NCI-H510A (cell line): ENCODE results near the gene GRN.
"Not testable (repeated sequence)": the region's sequence is repeated elsewhere in the genome, so short reads cannot be mapped to it uniquely, and the experiment has no call there.

Experiments
- DNase-seq: peaks from one replicate; lab custom pipeline; 2025; lab: John Stamatoyannopoulos, UW

The GRN gene

DNA sequence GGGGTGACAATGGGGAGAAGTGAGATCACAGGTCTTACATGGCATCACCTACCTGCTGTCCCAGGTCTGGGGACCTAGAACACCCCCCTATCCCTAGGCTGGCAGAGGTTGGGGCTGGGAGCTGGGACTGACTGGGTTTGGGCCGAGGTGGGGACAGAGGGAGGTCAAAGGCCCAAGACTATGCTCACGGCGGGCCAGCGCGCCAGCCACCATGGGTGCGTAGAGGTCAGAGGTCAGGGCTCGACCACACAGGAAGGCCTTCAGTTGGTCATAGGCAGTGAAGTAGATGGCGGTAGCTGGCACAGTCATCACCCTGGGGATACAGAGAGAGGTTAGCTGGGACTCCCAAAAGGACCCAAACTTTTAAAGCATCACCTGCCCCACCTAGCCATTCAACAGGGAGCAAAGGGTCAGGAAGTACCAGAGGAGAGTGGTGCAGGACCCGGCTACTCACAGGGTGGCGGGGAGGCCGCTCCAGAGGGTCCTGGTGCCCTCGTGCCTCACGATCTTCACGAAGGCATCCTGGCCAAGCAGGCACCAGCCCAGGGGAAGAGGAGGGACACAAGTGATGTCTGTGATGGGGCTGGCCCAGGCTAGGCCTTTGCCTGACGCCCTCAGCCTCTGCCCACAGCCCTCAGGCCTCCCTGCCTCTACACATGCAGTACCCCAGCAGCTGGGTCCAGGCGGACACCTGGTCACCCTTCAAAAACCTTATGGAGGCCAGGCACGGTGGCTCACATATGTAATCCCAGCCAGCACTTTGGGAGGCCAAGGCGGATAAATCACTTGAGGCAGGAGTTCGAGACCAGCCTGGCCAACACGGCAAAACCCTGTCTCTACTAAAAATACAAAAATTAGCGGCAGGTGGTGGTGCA is 23.6 kb upstream of the GRN start:
- DNase-seq, result no peak

DNA sequence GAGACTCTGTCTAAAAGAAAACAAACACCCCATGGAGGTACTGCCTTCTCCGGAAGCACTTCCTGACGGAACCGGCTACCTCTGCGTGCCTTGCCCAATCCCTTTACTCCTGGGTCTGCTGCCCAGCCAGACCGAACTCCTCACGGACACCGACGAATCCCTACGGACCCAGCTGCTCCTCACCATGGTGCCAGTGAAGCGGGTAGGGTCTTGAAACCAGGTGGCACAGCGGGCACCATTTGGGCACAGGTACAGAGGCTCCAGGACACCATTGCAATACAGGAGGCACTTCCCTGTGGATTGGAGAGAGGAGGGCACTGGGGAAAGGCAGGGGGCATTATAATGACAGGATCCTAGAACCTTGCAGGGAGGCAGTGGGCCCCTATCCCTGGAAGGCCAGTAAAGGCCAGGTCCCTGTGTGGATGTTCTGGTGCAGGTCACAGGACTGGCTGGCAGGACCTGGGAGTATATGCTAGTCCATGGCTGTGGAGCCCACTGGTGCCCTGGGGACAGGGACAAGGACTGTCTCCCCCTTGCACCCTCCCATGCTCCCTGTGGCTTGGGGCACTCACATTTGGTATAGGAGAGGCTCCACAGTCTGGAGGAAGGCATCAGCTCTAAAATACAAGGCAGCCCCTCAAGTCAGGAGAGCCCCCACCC is 22.7 kb upstream of the GRN start:
- DNase-seq, result no peak

DNA sequence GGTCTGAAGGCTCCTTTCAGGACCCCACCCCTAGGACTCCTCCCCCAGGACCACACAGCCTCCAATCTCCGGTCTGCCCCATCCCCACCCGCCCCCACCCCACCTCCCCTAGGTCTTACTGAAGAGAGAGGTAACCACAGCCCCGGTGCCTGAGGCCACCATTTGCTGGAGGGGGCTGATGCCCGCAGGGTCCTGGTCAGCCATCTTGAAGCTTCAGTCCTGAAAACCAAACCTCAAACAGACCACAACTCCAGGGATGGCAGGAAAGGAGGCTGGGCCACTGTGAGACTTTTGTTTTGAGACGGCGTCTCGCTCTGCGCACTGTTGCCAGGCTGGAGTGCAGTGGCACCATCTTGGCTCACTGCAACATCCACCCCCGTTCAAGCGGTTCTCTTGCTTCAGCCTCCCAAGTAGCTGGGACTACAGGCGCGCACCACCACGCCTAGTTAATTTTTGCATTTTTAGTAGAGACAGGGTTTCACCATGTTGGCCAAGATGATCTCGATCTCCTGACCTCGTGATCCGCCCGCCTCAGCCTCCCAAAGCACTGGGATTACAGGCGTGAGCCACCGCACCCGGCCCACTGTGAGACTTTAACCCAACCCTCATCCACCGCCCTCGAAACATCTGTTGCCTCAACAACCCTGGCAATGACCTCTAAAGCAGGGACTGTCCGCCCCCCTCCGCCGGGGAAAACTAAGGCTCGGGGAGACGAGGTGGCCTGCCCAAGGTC is 21.6 kb upstream of the GRN start:
- DNase-seq, result no peak

DNA sequence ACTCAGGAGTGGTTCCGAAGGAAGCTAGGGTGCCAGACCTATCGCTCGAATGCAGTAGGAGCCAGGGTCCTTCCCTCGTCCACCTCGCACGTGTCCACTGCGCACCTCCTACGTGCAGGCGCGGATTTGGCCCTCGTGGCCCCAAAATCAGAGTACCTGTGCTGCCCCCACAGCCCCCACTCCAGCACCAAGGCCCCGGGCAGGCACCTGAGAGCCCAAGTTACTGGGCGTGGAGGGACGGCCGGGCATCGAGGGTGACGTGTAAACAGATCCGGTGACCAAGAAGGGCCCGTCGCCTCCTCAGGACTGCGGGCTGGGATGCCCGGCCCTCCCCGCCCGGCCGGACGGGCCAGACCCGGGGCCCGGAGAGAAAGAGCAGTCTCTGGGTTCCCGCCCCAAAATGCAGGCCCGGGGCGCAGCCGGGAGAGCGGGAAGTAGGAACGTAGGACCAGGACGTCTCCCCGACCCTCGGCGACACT is 21.0 kb upstream of the GRN start:
- no peak for DNase-seq

DNA sequence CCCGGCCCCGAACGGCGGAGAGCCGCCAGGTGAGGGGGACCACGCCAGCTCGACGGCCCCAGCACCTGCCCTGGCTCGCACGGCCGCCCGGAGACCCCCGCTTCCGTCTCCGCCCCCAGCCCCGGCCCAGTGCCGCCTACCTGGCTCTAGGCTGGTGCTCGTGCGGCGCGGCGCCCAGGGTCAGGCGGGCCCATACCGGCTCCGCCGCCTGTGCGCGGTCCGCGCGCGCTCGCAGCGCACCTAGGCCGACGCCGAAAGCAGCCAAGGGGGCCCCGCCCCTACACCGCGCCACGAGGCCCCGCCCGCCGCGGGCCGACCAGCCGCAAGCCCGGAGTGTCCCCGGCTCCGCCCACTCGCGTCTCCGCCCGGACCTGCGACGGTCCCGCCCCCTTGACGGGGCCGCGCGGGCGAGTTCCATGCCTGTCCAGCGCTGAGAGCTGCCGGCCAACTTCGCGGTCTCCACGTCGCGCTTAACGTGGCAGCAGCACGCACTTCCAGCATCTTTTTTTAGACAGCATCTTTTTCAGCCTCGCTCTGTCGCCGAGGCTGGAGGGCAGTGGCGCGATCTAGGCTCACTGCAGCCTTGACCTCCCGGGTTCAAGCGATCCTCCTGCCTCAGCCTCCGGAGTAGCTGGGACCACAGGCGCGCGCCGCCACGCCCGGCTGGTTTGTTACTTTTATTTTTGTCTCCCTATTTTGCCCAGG is 20.4 kb upstream of the GRN start, which contains the start of gene SLC25A39:
SLC25A39 (minus strand) TSS at position 253 of the 705 bp plus-strand sequence. CDS start 1,261 bp downstream, outside the sequence.
- DNase-seq, result peak; percentile 81

DNA sequence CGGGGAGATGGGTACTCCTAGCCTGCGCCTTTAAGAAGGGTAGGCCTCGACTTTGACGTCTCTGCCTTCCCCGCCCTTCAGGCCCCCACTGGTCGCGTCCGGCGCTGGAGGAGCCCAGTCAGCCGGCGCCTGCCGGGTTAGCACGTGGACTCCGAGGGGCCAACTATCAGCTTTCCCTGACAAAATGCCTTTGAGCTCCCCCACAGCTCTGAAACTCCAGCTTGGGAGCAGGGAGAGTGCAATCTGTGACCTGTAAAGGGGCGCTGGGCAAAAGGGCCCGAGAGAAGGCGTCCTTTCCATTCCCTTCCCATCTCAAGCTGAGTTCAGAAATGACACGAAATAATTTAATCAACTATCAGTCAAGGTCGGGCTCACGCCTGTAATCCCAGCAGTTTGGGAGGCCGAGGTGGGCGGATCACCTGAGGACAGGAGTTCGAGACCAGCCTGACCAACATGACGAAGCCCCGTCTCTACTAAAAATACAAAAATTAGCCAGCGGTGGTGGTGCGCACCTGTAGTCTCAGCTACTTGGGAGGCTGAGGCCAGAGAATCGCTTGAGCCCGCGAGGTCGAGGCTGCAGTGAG is 18.1 kb upstream of the GRN start:
- DNase-seq, result peak; percentile 60

DNA sequence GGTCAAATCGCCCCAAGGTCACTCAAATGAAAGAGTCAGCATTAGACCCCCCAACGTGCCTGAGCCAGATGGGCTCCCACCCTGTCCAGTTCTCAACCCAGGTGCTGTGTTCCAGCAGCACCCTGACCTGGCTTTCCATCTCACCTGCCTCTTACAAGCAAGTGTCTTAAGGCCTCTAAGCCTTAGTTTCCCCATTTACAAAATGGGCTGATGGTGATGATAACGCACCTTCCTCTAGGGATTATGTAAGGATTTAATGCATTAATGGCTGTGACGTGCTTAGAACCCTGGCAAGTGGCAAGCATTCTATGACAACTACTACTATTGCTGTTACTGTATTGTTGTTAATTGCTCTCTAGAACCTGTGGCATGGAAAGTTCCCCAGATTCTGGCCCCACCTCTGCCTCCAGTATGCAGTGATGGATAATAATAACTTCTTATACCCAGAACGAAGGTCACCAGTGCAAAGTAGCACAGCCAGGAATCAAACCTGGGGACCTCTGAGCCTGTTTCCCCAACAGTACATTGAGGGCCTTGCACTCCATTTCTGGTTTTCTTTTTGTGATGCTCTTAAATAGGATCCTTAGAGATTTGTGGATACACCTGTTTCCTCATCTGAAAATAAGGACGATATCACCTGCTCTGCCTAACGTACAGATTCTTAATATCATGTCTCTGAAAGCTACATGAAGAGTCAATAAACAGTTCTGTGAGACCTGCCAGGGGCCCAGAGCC is 17.2 kb upstream of the GRN start:
- no peak for DNase-seq

DNA sequence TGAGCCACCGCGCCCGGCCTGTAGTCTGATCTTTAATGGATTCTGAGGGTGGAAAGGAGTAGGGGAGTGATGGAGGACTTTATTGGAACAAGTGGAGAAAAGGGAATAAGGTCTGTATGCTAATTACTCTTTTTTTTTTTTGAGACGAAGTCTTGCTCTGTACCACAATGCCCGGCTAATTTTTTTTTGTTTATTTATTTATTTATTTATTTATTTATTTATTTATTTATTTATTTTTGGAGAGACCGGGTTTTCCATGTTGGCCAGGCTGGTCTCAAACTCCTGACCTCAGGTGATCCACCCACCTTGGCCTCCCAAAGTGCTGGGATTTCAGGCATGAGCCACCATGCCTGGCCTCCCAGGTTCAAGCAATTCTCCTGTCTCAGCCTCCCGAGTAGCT is 15.6 kb upstream of the GRN start:
- DNase-seq, result not testable (repeated sequence)

DNA sequence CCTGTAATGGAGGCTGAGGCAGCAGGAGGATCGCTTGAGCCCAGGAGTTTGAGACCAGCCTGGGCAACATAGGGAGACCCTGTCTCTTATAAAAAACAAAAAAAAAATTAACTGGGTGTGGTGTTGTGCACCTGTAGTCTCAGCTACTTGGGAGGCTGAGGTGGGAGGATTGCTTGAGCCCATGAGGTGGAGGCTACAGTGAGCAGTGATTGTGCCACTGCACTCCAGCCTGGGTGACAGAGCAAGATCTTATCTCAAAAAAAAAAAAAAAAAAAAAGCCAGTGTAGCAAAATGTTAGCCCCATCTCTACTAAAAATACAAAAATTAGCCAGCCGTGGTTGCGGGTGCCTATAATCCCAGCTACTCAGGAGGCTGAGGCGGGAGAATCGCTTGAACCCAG is 14.8 kb upstream of the GRN start:
- DNase-seq, result not testable (repeated sequence)

DNA sequence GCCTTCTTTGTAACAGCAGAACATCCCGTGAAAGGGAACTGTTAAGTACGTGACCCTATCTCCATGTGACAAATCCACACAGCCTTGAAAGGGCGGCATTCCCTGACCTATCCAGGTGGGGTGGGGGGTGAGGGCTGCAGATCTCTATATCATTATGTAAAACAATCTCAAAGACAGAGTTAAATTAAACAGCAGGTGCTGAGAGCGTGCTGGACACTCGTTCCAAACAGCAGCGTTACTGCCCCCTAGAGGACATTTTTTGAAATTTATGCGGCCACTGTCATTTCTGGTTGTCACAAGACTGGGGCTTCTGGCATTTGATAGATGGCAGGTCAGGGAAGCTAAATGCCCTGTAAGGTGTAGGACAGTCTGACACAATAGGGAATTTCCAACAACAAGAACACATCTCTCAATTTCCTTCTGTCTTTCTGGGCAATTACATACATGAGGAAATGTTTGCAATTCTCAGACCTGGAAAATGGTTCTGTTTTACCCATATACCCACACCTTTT is 13.8 kb upstream of the GRN start:
- DNase-seq, result peak; percentile 46

DNA sequence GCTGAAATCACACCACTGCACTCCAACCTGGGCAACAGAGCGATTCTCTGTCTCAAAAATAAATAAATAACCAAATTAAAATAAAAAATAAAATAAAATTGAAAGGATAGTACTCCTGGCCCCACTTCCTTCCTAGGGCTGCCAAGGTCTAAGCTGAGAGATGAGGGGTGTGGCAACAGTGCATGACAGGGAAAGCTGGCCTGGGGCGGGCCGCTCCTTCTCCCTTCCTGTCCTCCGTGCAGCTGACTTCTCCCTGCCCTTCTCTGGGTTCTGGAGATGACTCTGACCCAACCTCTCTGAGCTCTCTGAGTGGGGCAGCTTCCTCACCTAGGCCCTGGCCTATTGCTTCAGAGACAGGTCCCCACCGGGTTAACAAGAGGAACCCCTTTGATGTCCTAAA is 11.7 kb upstream of the GRN start:
- DNase-seq, result no peak

DNA sequence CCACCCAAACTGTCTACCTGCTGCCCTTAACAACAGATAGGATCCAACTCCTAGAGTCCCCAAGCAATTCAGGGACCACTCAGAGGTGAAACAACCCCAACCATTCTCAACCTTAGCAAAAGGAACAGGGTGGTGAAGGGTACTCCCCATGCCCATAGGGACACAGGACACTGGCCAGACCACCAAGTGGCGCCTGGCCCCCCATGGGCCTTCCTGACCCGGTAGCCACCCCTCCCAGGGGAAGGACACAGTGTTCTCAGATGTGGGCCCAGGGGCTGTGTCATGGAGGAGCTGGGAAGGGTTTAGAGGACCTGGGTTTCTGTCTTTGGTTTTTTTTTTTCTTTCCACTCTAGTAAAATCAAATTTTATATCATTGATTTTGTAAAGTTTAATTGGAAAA is 10.8 kb upstream of the GRN start:
- DNase-seq, result no peak

DNA sequence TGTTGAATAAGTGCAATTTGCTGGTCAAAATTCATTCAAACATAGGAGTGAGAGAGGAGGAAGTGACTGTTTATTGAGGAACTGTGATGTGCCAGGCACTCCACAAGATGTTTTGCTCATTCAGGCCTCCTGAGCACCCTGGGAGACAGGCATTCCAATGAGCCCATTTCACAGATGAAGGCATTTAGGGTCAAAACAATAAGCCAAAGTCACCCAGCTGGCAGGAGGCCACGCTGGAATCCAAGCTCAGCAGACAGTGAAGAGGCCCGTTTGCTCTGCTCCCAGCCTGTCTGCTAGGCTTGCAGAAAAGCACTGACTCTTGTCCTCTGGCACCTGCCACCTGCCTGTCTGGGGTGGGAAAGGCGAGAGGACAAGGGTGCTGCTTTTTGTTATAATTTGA is 10.4 kb upstream of the GRN start:
- DNase-seq, result no peak

DNA sequence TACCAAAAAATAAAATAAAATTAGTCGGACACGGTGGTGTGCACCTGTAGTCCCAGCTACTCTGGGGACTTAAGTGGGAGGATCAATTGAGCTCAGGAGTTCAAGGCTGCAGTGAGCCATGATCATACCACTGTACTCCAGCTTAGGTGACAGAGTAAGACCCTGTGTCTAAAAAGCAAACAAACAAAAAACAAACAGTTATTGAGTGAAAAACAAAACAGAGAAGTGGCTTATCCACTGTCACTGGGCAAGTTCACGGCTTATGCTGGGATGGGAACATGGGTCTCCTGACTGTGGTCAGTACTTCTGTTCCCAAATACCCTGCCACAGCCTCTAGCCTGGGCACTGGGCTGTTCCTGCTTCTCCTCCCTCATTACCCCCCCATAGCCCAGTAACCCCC is 9.5 kb upstream of the GRN start:
- DNase-seq, result no peak

DNA sequence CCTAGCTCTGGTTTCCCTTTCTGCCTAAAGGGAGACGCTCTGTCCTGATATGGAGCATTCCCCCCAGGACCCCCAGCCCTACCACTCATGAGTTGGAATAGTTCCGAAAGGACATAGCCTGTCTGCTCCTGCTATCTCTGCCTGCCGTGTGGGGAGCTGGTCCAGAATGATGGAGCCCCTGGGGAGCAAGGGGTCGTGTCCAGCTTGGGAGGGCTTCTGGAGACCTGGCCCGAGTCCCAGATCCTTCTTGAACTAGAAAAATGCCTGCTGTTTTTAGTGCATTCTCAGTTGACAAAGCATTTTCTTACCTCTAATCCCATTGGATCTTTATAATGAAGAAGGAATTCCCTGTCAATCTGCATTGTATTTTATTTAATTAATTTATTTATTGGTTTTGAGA is 9.1 kb upstream of the GRN start:
- no peak for DNase-seq

DNA sequence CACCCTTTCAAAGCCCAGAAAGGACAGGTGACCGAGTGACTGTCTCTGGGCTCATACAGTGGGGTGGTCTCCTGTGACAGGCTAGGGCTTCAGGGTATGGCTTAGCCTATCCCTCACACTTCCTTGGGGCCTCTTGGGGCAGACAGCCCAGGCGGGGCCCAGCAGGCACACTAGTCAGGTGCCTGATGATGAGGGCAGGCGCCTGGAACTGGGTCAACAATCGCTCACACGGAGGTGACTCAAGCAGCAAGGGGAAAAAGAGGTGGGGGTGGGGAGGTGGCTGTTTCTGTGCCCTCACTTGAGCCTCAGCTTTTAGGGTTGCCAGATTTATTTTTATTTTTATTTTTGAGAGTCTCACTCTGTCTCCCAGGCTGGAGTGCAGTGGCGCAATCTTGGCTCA is 6.4 kb upstream of the GRN start:
- DNase-seq, result no peak

DNA sequence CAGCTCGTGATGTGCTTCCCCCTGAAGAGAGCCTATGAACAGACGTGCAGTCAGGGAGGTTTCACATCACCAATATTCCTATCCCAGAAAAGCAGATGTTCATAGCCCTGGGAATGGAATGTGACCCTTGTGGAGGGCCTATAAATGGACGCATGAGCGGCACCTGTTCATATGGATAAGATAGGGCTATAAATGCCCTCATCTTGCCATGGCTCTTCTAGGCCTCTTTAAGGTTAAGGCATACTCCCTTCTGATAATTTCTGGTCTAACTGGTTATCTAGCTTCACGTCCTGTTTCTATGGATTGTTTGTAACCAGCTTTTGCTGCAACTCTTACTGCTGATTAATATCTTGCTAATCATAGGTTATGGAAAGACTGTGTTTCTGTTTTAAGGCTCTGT is 4.5 kb upstream of the GRN start:
- DNase-seq, result not testable (repeated sequence)

DNA sequence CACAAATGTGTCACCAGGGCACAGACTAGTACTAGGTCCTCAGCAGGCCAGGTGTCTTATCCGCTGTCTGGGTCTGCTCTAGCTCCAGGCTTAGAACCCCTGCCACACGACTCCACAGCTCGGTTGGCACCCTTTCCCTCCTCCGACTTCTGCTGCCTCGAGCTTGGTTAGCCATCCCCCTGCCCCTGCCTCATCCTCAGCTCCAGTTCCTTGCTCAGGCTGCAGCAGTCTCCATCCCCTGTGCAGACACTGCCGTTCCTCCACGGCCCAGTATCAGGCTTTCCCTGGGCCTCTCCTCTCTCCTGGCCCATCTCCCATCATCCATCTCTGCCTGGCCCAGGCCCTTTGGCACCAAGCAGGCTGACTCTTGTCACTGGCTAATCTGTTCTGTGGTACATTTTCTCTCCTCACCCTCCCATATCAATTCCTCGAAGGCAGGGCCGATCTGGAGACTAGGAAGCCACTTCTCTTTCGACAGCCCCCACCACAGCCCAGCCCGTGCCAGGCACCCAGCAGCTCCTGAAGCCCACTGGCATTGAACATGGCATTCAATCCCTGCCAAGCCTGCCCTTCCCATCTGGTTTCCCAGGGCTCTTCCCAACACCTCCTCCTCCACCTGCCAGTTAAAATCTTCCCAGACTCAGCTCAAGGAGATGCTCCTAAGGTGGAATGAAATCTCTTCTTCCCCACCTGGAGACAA is 1.4 kb upstream of the GRN start:
- DNase-seq, result no peak

DNA sequence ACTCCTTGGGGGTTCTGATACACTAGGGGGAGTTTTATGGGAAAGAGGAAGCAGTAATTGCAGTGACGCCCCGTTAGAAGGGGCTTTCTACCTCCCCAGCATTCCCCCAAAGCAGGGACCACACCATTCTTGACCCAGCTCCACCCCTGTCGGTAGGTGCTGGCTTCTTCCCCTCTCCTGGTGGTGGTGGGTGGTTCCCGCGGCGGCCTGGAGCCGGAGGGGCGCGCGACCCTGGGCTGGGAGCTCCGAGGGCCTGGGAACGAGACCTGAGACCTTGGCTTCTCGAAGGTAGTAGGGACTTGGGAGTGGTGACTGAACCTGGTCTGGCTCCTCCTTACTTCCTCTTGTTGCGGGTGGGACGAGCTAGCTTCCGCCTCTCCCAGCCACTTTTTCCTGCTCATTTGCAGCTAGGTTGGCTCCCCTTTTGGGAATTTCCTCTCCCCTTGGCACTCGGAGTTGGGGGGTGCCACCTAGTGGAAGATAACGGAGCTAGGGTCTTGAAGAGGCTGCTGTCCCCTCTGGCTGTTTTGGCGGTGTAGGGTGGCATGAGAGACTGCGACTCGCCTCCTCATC is 438 bp downstream of the GRN start:
- peak; percentile 33 for DNase-seq
